Measurements from ENCODE around the gene MGST3. TPM values are rescaled to one million over a fixed set of nuclear protein-coding genes. Genes with fewer than 3 reads are reported as not detected.
"Not testable (repeated sequence)": the region's sequence is repeated elsewhere in the genome, so short reads cannot be mapped to it uniquely, and the experiment has no call there.

The MGST3 gene
- total and polyA plus RNA-seq, 4 donors: 141 to 351 (median 176) TPM

GRCh38 chr1:165678509-165678908 is 47.5 kb downstream of the MGST3 start:
- Histone ChIP-seq H3K9ac (ENCODE audit: insufficient read depth in 1 of 2, low read length in 2 of 2) (no peak overlapping the region), H3K36me3 (ENCODE audit: control insufficient read depth in 4 of 4, insufficient read depth in 4 of 4, low read length in 4 of 4) (peaks cover 22 to 60% (median 41%) of the 10 kb centered on the region in 4 donors), H3K4me3 (no peak overlapping the region), H3K27me3 (ENCODE audit: control insufficient read depth in 3 of 3, insufficient read depth in 3 of 3, low read length in 2 of 3) (no peaks in the 10 kb centered on the region), H3K27ac (ENCODE audit: low read depth in 1 of 2, low read length in 1 of 2) (no peak overlapping the region), H3K9me3 (ENCODE audit: control insufficient read depth in 4 of 4, insufficient read depth in 3 of 4, low read length in 3 of 4) (no peaks in the 10 kb centered on the region), H3K4me1 (ENCODE audit: control insufficient read depth in 5 of 5, insufficient read depth in 5 of 5, low read length in 5 of 5) (peaks cover 0 to 3% (median 0%) of the 10 kb centered on the region in 5 donors)
- ATAC-seq (ENCODE audit: insufficient read depth, low FRiP score) (no peak), DNase-seq (no peak)
- 28 to 39% methylated on average over 2 of the region's 2 CpGs for WGBS, 2 donors
- no peak for TF ChIP-seq CTCF (IDR thresholded peaks at IDR 0.05; ENCODE audit: control extremely low read depth, extremely low read depth)

- H3K27ac ChIP-seq (ENCODE audit: low read depth in 1 of 2, low read length in 1 of 2): no peak overlapping the region
- H3K9ac ChIP-seq (ENCODE audit: insufficient read depth in 1 of 2, low read length in 2 of 2): no peak overlapping the region
- no peak for TF ChIP-seq CTCF (IDR thresholded peaks at IDR 0.05; ENCODE audit: control extremely low read depth, extremely low read depth)
- WGBS, 2 donors: 42 to 48% methylated on average over 1 of the region's 1 CpG
- no peaks in the 10 kb centered on the region for H3K27me3 ChIP-seq (ENCODE audit: control insufficient read depth in 3 of 3, insufficient read depth in 3 of 3, low read length in 2 of 3)
- peaks cover 22 to 60% (median 39%) of the 10 kb centered on the region in 4 donors for H3K36me3 ChIP-seq (ENCODE audit: control insufficient read depth in 4 of 4, insufficient read depth in 4 of 4, low read length in 4 of 4)
- DNase-seq: no peak
- no peak overlapping the region for H3K4me3 ChIP-seq
- H3K4me1 ChIP-seq (ENCODE audit: control insufficient read depth in 5 of 5, insufficient read depth in 5 of 5, low read length in 5 of 5): peaks cover 0 to 12% (median 2%) of the 10 kb centered on the region in 5 donors
- ATAC-seq (ENCODE audit: insufficient read depth, low FRiP score): no peak
- no peaks in the 10 kb centered on the region for H3K9me3 ChIP-seq (ENCODE audit: control insufficient read depth in 4 of 4, insufficient read depth in 3 of 4, low read length in 3 of 4)
Observed at GRCh38 chr1:165679282-165680036, 48.4 kb downstream of the MGST3 start.

- no peak overlapping the region for H3K4me3 ChIP-seq
- peaks cover 22 to 61% (median 37%) of the 10 kb centered on the region in 4 donors for H3K36me3 ChIP-seq (ENCODE audit: control insufficient read depth in 4 of 4, insufficient read depth in 4 of 4, low read length in 4 of 4)
- H3K4me1 ChIP-seq (ENCODE audit: control insufficient read depth in 5 of 5, insufficient read depth in 5 of 5, low read length in 5 of 5): peaks cover 0 to 14% (median 2%) of the 10 kb centered on the region in 5 donors
- H3K27me3 ChIP-seq (ENCODE audit: control insufficient read depth in 3 of 3, insufficient read depth in 3 of 3, low read length in 2 of 3): no peaks in the 10 kb centered on the region
- no peak for ATAC-seq (ENCODE audit: insufficient read depth, low FRiP score)
- 89 to 94% methylated on average over 2 of the region's 2 CpGs for WGBS, 2 donors
- no peak for DNase-seq
- TF ChIP-seq CTCF (IDR thresholded peaks at IDR 0.05; ENCODE audit: control extremely low read depth, extremely low read depth): no peak
- no peak overlapping the region for H3K9ac ChIP-seq (ENCODE audit: insufficient read depth in 1 of 2, low read length in 2 of 2)
- no peaks in the 10 kb centered on the region for H3K9me3 ChIP-seq (ENCODE audit: control insufficient read depth in 4 of 4, insufficient read depth in 3 of 4, low read length in 3 of 4)
- no peak overlapping the region for H3K27ac ChIP-seq (ENCODE audit: low read depth in 1 of 2, low read length in 1 of 2)
Observed at GRCh38 chr1:165680303-165680702, 49.3 kb downstream of the MGST3 start.

GRCh38 chr1:165680773-165681172 is 49.7 kb downstream of the MGST3 start:
- 96 to 97% methylated on average over 4 of the region's 4 CpGs for WGBS, 2 donors
- not testable (repeated sequence) for H3K4me3 ChIP-seq; ATAC-seq (ENCODE audit: insufficient read depth, low FRiP score); DNase-seq; H3K9ac ChIP-seq (ENCODE audit: insufficient read depth in 1 of 2, low read length in 2 of 2); H3K9me3 ChIP-seq (ENCODE audit: control insufficient read depth in 4 of 4, insufficient read depth in 3 of 4, low read length in 3 of 4); H3K27me3 ChIP-seq (ENCODE audit: control insufficient read depth in 3 of 3, insufficient read depth in 3 of 3, low read length in 2 of 3); H3K27ac ChIP-seq (ENCODE audit: low read depth in 1 of 2, low read length in 1 of 2)
- H3K36me3 ChIP-seq (ENCODE audit: control insufficient read depth in 4 of 4, insufficient read depth in 4 of 4, low read length in 4 of 4): peaks cover 20 to 66% (median 37%) of the 10 kb centered on the region in 4 donors
- peaks cover 0 to 14% (median 2%) of the 10 kb centered on the region in 5 donors for H3K4me1 ChIP-seq (ENCODE audit: control insufficient read depth in 5 of 5, insufficient read depth in 5 of 5, low read length in 5 of 5)
